Measurements from ENCODE around the gene ZNF445.

The ZNF445 gene

DNA sequence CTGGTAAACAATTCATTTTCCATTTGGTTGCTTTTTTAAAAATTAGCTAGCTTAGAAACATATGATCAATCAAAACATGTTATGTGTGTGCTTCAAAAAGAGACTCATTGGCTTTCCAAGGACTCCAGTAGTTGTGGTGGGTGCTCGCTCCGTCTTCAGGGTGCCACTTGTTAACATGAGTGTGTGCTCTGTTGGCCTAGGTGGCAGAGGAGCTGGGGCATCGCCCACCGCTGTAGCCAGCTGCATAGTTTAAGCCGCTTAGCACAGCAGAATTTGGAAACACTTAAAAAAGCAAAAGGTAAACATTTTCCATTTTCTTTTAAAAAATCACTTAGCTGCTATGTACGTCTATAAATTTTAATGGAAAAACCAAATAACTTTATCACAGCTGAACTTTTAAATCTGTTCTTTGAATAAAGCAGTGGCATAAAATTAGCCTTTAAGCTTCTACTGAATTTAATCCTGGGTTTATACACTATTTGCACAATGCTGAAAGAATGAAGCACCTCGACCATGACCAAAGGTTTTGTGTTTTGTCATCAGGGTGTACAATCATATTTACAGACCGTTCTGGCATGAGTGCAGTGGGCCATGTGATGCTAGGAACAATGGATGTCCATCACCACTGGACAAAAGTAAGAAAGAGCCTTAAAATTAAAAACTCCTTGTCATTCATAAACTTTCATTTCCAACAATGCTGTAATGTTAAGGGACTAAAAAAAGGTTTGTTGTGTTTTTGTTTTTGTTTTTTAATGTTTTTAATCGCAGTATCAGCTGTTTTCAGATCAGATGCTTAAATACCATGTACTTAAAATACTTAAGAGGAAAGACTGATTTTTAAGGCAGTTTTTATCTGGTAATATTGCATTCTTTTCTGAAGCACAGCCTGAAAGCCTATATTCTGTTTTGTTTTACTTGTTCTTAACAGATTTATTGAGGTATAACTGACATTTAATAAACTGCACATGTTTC, 81.0 kb downstream of the ZNF445 start:
- no peak for FAIRE-seq

GRCh38 chr3:44395714-44396113, 81.8 kb downstream of the ZNF445 start:
- FAIRE-seq, result no peak

DNA sequence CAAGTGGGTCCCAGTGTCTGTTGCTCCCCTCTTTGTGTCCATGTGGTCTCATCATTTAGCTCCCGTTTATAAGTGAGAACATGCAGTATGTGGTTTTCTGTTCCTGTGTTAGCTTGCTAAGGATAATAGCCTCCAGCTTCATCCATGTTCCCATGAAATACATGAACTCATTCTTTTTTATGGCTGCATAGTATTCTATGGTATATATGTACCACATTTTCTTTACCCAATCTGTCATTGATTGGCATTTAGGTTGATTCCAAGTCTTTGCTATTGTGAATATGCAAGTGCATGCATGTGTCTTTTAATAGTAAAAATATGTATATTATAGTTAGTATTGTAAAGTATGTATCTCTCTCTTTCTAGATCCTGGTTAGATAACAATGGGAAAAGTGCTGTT, 85.0 kb downstream of the ZNF445 start:
- FAIRE-seq, result no peak

DNA sequence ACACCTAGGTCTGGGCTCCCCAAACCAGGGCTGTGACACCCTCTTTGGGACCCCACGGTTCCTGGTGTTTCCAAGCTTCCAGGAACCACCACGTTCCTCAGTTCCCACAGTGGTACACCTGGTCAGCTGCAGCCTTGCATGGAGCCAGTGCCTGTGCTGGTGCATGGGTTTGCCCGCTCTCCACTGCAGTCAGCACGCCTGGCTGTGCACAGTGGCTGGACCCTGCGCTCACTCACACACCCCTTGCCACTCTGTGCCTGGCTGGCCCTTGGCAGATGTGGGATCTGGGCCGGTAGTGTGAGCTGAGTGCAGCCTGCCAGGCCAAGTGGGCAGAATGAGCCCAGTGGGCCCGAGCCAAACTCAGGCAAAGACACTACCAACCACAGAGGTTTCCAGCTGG, 90.1 kb downstream of the ZNF445 start:
- no peak for FAIRE-seq
